ENCODE measurements around the gene DENND1A. TPM values are rescaled to one million over a fixed set of nuclear protein-coding genes. Genes with fewer than 3 reads are reported as not detected.
"Not testable (repeated sequence)": the region's sequence is repeated elsewhere in the genome, so short reads cannot be mapped to it uniquely, and the experiment has no call there.

Gene DENND1A
- total RNA-seq, 1 experiment from 2014 or later, result 23.5 TPM

DNA sequence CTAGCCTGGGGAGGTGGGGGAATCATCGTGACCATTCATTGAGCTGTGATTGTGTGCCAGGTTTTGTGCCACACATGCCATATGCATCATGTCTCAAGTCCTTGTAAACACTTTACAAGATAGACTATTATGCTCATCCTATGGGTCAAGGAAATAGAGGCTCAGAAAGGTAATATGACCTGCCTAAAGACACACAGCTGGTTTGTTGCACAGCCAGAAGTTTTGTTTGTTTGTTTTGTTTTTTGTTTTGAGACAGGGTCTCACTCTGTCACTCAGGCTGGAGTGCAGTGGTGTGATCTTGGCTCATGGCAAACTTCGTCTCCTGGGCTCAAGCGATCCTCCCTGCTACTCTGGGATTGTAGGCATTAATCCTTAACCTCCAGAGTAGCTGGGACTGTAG is 595.3 kb downstream of the DENND1A start:
- ChIA-PET POLR2A (no interaction called here), CTCF (interaction anchor here (0.6 kb wide), 1 partner anchor 59 kb away, joined by 4 read pairs; no protein-coding TSS in a partner anchor)
- Mint-ChIP-seq H3K27me3 (ENCODE audit: low read depth) (no peaks in the 10 kb centered on the region), H3K4me1 (peaks cover 31% of the 10 kb centered on the region), H3K9me3 (no peaks in the 10 kb centered on the region), H3K4me3 (no peak overlapping the region), H3K36me3 (no peaks in the 10 kb centered on the region), H3K27ac (no peak overlapping the region)
- ATAC-seq (no peak), DNase-seq (ENCODE audit: low spot score) (no peak)
- TF ChIP-seq E2F4 (CRISPR knock-in tag; IDR thresholded peaks at IDR 0.05; ENCODE audit: borderline replicate concordance, low read depth), result no peak
- TF ChIP-seq, protein P1, sequence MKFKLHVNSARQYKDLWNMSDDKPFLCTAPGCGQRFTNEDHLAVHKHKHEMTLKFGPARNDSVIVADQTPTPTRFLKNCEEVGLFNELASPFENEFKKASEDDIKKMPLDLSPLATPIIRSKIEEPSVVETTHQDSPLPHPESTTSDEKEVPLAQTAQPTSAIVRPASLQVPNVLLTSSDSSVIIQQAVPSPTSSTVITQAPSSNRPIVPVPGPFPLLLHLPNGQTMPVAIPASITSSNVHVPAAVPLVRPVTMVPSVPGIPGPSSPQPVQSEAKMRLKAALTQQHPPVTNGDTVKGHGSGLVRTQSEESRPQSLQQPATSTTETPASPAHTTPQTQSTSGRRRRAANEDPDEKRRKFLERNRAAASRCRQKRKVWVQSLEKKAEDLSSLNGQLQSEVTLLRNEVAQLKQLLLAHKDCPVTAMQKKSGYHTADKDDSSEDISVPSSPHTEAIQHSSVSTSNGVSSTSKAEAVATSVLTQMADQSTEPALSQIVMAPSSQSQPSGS (CRISPR knock-in tag; IDR thresholded peaks at IDR 0.05; ENCODE audit: borderline replicate concordance, low read depth), result no peak
- TF ChIP-seq SMAD4 (CRISPR knock-in tag; IDR thresholded peaks at IDR 0.05), result no peak

DNA sequence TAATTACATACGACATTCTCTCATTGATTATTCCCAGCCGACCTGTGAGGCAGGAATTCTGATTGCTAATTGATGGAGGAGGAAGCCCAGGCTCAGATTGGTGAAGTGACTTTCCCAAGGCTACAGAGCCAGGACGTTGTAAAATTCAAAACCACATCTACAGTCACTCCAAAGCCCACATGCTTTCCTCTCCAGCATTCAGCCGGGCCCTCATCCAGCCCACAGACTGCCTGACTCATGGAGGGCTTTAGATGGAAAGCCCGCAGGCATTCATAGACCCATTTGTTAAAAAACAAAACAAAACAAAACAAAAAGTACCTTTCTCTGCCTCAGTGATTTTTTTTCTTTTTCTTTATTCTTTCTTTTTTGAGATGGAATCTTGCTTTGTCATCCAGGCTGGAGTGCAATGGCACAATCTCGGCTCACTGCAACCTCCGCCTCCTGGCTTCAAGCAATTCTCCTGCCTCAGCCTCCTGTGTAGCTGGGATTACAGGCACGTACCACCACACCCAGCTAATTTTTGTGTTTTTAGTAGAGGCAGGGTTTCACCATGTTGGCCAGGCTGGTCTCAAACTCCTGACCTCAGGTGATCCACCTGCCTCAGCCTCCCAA is 596.8 kb downstream of the DENND1A start:
- H3K27ac Mint-ChIP-seq; H3K27me3 Mint-ChIP-seq (ENCODE audit: low read depth); H3K4me3 Mint-ChIP-seq; H3K9me3 Mint-ChIP-seq; DNase-seq (ENCODE audit: low spot score); H3K36me3 Mint-ChIP-seq; ATAC-seq; POLR2A ChIA-PET: not testable (repeated sequence)
- CTCF ChIA-PET, result interaction anchor here (0.6 to 1.3 kb wide), 2 partner anchors 17 to 24 kb away, joined by 3 read pairs; no protein-coding TSS in a partner anchor
- H3K4me1 Mint-ChIP-seq, result peaks cover 25% of the 10 kb centered on the region

- Mint-ChIP-seq H3K9me3 (no peaks in the 10 kb centered on the region), H3K27me3 (ENCODE audit: low read depth) (no peaks in the 10 kb centered on the region; the same call in 1 of the 2 replicates), H3K4me1 (peaks cover 34% of the 10 kb centered on the region), H3K36me3 (no peaks in the 10 kb centered on the region), H3K4me3 (no peak overlapping the region), H3K27ac (no peak overlapping the region)
- ChIA-PET POLR2A (interaction anchor here (0.6 kb wide), 1 partner anchor 407 kb away, joined by 4 read pairs; no protein-coding TSS in a partner anchor), CTCF (no interaction called here)
- TF ChIP-seq NR1H2 (CRISPR knock-in tag; IDR thresholded peaks at IDR 0.05) (no peak), FOXP1 (CRISPR knock-in tag; IDR thresholded peaks at IDR 0.05; ENCODE audit: borderline replicate concordance) (no peak), SP1 (CRISPR knock-in tag; conservative IDR thresholded peaks at IDR 0.05) (no peak), E2F1 (CRISPR knock-in tag; IDR thresholded peaks at IDR 0.05) (no peak), ZNF219 (CRISPR knock-in tag; IDR thresholded peaks at IDR 0.05; ENCODE audit: borderline replicate concordance) (no peak), KAT7 (CRISPR knock-in tag; IDR thresholded peaks at IDR 0.05; ENCODE audit: borderline replicate concordance) (no peak), TP53 (CRISPR knock-in tag; IDR thresholded peaks at IDR 0.05) (no peak), ZMAT4 (CRISPR knock-in tag; IDR thresholded peaks at IDR 0.05) (no peak), GRHL2 (CRISPR knock-in tag; IDR thresholded peaks at IDR 0.05; ENCODE audit: insufficient replicate concordance, severe bottlenecking) (no peak), TEAD4 (CRISPR knock-in tag; IDR thresholded peaks at IDR 0.05) (no peak)
- TF ChIP-seq, protein P2, sequence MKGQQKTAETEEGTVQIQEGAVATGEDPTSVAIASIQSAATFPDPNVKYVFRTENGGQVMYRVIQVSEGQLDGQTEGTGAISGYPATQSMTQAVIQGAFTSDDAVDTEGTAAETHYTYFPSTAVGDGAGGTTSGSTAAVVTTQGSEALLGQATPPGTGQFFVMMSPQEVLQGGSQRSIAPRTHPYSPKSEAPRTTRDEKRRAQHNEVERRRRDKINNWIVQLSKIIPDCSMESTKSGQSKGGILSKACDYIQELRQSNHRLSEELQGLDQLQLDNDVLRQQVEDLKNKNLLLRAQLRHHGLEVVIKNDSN (CRISPR knock-in tag; IDR thresholded peaks at IDR 0.05), result no peak
- no peak for DNase-seq (ENCODE audit: low spot score)
- no peak for ATAC-seq
These were observed 598.4 kb downstream of the DENND1A start for GRCh38 chr9:123331346-123332060.

Small RNA genes within 50 kb of the gene (microRNA-seq; reads per million reads assigned to microRNA genes)
- gene MIR601 (ENCODE audit: borderline number of aligned reads), result not detected
- not detected for gene MIR7150 (ENCODE audit: borderline number of aligned reads)

Other genes with a start within 250 kb of the DENND1A start
- gene LHX2, start 81.6 kb upstream of the DENND1A start, total RNA-seq (2021), result 0.42 to 0.50 TPM in 2 of 3 replicates, not detected in the other